ENCODE results near the gene KCND2.
"Not testable (repeated sequence)": the region's sequence is repeated elsewhere in the genome, so short reads cannot be mapped to it uniquely, and the experiment has no call there.

The KCND2 gene

DNA sequence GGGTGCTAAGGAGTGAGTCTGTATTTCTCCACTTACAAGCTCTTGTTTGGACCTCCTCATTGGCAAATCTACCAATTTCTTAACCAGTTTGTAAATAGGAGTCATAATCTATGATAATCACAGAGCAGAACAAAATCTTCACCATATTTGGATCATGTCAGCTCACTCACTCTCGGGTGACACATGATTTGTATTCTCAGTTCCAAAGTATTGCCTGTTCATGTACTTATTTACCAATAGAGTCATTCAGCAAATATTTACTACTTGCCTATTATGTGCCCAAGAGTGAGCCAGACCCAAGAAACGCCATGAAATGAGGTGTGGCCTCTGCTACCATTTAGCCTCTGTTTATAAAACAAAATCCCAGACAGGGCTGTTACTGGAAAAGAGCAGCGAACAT lies 470.2 kb downstream of the KCND2 start:
- no peak for DNase-seq (ENCODE audit: low spot score)

DNA sequence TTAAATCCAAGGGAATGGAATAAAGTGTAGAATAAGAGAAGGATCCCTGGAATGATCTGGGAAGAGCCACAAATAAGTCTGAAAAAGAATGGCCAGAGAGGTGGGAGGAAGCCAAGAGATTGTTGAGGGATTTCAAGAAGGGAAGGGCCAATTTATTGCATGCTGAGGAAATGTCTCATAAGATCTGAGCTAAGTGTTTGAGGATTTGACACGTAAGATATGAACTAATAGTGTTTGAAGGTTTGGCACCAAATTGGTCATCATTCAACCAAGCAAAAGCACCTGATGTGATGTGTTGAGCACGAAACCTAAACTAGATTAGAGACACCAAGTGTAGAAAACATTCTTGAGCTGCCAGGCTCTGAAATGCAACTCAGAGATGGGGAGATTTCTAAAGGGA lies 487.1 kb downstream of the KCND2 start:
- DNase-seq (ENCODE audit: low spot score) = no peak

DNA sequence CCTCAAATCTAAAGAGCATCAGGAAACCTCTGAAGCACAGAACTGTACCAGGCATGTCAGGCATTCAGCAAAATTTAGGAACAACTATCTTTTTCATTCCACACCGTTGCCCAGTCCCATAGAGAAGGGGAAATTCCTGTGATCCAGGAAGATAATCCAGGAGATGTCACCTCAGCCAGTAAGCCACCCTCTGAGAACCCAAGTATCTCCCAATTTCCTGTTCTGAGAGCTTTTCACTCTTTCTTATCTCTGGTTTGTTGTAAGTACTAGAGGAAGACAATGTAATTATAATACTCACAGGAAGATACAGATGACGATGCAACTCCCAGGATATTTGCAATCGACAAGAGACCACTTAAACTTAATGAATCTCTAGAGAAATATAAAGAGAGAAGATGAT lies 487.9 kb downstream of the KCND2 start:
- no peak for DNase-seq (ENCODE audit: low spot score)

DNA sequence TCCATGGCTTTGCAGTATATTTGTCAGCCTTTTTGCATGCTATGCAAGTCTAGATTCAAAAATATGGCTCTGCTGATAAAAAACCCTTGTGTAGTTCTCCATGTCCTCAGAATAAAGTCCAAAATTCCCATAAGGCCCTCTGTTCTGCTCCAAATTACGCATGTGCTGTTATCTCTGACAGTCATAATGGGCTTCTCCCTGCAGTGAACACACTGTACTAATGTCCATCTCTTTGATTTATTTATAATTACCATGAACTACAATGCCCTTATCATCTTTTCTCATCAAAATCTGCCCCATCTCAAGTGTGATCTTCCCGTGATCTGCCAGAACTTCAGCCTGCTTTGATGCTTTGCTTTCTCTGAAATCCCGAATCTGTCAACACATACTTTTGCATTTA lies 497.2 kb downstream of the KCND2 start:
- DNase-seq (ENCODE audit: low spot score) = no peak

DNA sequence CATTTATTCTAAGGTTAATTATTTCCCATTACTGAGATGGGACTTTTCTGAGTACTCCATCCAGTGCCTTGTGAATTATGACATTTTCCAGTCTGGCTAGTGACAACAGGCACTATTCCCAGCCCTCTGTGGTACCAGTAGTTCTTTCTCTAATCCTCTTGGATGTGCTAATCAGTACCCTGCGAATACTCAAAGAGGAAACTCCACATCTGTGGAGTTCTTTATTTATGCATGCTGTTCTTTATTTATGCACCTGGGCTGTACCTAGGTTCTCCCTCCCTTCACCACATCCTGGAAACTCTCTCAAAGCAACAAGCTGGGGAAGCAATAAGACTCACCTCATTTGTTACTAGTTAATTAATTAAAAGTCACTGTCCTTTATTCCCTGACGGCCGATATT lies 501.5 kb downstream of the KCND2 start:
- no peak for DNase-seq (ENCODE audit: low spot score)

DNA sequence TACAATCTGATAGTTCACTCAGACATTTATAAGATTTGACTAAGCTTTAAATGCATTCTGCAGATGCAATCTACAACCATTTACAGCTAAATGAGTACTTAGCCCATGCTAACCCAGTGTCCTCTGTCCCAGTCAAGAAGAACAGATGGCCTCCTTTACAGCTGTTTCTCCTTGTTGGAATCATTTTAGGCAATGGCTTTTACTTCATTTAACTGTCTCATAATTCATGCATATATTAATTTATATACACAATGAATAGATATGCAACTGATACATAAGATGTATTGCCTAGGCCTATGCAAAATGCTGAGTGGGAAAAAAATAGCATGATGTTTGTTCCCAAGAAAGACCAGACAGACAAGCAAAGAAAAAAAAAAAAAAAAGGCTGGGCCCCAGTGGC lies 502.8 kb downstream of the KCND2 start:
- DNase-seq (ENCODE audit: low spot score) = no peak

DNA sequence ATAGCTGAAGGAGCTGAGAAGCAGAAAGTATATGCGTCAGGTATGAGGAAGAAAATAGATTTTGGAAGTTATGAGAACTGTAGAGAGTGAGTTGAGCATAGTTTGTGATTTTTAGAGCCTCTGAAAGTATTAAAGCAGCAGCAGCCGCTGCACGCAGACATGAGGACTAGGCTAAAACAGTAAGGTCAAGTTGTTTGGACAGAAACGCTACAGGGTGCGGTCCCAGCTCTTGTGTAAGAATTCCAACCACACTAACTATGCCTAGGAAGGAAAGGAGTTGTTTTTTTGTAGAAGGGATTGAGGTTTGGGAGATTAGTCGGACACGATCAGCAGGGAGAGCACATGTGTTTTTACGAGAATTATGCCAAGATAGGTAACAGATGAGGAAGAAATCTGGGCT lies 506.1 kb downstream of the KCND2 start:
- DNase-seq (ENCODE audit: low spot score) = not testable (repeated sequence)

DNA sequence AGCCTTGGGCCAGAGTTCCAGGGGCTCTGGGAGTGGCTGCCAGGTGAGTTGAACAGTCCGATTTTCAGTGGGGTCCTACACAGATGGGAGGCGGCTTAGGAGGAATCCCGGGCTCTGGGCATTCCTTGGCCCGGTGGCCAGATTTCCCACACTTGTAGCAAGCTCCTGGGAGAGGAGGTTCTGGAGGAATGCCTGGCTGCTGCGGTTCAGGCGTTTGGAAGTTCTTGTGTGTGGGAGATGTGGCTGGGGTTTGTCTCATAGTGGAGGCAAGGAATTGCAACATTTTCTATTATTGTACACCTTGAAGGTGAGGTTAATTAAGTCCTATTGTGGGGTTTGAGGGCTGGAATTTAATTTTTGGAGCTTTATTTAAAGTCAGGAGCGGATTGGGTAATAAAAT lies 507.5 kb downstream of the KCND2 start:
- not testable (repeated sequence) for DNase-seq (ENCODE audit: low spot score)

DNA sequence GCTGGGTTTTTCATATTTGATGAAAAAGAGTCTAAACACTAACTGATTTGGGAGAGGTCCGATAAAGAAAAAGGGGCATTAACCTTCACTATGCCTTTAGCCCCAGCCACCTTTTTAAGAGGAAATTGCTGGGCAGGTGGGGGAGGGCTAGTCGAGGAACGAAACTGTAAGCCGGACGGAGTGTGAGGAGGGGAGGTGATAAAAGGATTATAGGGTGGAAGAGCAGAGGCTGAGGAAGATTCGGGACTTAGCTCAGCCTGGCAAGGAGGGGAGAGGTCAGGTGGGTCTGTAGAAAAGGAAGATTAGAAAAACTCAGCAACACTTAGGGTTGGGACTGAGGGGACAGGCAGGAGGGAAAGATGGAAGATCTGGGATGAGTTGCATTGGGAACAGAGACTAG lies 508.0 kb downstream of the KCND2 start:
- DNase-seq (ENCODE audit: low spot score) = no peak

DNA sequence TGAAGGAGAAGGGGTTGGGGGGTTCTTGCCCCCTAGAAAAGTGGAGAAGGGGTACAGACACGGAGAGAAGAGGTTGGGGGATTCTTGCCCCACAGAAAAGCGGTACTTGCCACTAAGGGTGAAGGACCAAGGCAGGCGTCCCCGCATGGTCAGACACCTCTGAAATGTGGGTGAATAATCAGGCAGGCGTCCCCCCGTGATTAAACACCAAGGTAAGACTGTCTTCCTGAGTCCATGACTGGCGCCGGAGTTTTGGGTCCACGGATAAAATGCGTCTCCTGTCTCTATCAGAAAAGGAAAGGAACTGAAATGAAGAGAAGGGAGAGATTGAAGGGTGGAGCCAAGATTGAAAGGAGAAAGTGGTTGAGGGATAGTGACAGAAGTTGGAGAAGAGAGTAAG lies 508.9 kb downstream of the KCND2 start:
- not testable (repeated sequence) for DNase-seq (ENCODE audit: low spot score)

DNA sequence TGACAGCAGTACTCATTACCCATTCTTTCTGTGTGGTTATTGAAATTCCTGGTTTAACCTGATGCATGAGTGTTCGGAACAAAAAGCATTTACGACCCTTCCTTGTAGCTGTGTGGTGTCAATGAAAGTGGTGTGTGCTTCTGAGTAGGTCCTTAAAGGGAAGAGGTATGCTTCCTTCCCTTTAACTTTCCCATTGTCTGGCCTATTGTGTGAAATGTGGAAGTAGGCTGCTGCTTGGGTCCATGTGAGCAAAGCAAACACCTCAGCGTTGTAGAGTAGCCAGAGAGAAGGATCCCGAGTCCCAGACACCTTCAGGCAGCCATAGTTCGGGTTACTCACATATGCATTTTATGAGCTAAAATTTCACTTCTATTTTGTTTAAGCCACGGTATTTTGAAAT lies 510.3 kb downstream of the KCND2 start:
- no peak for DNase-seq (ENCODE audit: low spot score)

DNA sequence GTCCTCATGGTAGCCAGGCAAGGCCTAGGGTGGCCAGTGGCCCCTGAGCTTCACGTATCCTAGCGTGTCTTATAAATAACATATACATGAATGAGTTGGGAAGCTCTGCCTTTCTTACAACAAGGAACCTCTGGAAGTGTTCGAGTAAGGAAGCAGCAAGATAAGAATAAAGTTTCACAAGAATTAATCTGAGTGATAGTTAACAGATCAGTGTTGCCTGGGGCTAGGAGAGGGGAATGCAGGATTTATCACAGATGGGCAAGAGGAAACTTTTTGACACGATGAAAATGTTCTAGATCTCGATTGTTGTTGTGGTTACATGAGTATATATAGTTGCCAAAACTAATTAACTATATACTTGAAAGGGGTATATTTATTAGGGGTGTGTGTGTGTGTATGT lies 510.7 kb downstream of the KCND2 start:
- DNase-seq (ENCODE audit: low spot score) = no peak

DNA sequence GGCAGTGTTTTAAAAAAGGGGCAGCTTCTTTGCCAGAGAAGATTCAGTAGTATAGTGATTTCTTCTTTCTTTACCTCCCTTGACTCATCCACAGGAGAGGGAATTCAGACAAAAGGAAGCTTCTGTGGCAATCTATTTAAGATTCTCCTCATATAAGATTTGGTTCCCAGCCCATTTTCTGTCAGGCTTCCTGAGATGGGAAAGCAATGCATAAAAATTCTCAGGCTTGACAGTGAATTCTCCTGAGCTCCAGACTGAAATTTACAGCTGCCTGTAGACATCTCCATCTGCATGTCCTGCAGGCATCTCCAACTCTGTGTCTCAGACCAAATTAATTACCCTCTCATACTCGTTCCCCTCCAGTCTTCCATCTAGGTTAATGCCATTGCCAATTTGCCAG lies 512.1 kb downstream of the KCND2 start:
- no peak for DNase-seq (ENCODE audit: low spot score)

DNA sequence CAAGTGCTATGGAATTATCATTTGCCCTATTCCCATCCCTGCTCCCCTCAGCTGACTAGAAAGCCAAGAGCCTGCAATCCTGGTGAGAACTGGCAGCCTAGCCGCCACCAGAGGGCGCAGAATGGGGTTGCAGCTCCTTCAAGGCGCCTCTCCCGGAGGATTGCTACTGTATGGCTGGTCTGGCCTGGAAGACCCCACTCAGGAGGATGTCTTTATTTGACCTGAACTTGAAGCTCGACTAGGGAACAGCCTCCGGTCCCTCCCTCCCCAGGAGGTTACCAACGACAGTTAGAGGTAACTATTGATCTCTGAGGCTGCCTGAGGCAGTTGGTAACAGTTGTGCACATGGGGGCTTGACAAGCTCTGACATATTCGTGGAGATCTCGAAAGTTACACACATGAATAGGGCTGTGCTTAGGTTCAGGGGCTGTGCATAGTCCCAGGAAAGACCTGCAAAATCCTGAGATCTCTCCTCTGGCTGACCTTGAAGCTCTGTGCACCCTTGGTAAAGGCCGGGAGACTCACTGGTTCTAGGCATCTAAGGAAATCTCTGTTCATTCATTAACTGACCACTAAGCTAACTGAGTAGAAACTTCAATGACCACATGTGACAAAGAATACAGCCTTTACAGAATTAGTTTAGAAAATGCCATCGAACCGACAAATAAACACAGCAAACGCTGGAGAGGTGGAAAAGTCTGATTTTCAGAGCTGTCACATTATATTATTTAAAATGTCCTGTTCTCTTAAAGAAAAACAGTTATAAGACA lies 519.3 kb downstream of the KCND2 start:
- peak; percentile 66 for DNase-seq (ENCODE audit: low spot score)

DNA sequence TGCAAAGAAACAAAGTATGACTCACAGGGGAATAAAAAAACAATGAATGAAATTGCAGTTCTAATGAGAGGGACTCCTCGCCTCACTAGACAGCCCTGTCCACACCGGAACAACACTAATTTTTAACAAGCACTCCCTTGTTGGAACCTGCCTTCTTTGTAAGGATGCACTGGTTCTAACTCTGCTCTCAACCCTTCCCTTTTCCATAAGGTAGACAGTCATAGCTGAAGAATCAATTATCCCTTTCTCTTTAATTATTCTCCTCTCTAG lies 519.8 kb downstream of the KCND2 start:
- no peak for DNase-seq (ENCODE audit: low spot score)

DNA sequence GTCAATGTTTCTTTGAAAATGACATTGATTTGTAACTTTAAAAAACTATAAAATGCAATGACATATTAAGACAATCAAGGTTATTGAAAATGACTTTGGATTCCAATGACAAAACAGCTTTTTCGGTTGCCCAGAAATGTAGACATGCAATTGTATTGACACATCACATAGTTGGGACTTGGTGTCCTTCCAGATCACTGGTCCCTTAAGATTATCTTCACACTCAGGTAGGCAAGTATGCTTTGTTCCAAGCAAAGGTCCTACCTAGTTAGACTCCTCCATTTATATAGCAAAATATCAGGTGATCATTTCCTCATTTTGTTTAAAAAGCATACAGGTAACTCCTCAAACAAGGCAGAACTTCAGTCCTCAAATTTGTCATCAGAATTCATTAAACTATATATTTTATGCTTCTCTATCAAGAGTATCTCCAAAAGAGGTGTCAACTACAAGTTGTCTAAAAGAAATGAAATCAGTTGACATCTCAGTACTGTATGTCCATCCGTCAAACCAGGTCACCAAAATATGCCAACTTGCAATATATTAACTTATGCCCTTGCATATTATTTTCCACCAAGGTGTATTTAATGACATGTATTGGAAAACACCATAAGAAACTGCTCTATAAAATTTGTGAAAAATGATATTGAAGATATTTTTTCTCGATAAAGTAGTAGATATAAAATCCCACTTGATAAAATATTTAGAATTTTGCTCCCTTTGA lies 520.4 kb downstream of the KCND2 start:
- DNase-seq (ENCODE audit: low spot score) = no peak

DNA sequence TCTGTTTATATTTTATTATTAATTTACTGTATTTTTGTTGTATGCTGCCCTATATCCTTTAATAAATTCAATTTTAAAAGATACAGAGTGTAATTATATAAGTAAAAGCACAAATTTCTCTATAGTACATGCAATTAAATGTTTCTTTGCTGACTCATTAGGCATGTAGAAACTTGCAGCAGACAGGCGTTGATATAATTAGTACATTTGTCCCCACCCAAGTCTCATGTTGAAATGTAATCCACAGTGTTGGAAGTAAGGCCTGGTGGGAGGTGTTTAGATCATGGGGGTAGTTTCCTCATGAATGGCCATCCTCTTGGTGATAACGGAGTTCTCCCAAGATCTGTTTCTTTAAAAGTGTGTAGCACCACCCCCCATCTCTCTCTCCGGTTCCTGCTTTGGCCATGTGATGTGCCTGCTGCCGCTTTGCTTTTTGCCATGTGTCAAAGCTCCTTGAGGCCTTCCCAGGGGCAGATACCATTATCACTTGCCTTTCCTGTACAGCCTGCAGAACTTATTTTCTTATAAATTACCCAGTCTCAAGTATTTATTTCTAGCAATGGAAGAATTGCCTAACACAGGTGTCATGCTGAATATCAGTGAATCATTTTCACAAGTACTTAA lies 521.2 kb downstream of the KCND2 start:
- no peak for DNase-seq (ENCODE audit: low spot score)

DNA sequence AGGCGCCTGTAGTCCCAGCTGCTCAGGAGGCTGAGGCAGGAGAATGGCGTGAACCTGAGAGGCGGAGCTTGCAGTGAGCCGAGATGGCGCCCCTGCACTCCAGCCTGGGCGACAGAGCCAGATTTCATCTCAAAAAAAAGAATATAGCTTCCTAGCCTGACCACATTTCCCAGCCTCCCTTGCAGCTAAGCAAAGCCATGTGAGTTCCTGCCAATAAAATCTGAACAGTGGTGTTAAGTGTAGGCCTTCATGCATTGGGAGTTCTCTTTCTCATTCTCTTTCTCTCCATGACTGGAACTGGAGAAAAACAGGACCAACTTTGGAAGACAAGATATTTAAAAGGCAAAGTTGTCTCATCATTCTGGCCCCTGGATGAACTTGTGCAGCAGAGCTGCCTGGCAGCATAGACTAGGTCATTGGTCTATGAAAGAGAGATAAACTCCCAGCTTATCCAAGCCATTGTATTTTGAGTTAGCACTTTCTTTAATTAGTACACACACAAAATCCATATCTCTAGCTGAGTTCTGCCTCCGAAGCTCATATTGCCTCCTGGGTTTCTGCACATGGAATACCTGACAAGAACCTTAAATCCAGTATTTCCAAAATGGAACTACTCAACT lies 524.2 kb downstream of the KCND2 start:
- DNase-seq (ENCODE audit: low spot score) = no peak

DNA sequence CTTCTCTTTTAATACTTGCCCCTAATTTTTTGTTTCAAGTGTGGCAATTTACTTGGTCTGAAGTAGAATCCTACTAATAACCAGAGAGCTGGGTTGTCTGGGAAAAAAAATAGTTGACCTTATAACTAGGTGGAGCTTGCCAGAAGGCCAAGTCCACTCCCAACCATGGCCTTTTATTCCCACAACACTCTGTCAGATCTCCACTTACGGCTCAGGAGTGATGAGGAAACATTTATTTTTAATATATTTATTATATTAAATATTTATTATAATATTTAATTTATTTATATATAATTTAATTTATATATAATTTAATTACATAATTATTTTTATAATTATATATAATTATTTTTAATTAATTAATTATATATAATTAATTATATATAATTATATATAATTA lies 526.2 kb downstream of the KCND2 start:
- no peak for DNase-seq (ENCODE audit: low spot score)

All from globus pallidus (tissue), 1 donor.